A673 (cell line): ENCODE data around the gene SLFN13.

Experiments
- EZH2 ChIP-seq: fragments of 200-600 bp; sonication (generic); IDR thresholded peaks from 2 replicates; pipeline ENCODE4 v1.6.1; 2017; ENCODE audit warnings: borderline replicate concordance, low read depth, mild to moderate bottlenecking, mixed read lengths, antibody characterized with exemption, low read length; ENCODE audit not compliant: poor library complexity, severe bottlenecking
- TF ChIP-seq, protein P1 (sequence below): fragments of 300-800, 200-600 bp; sonication (generic); conservative IDR thresholded peaks from 2 replicates; pipeline ENCODE4 v1.5.1; 2017; ENCODE audit warnings: low read depth, mild to moderate bottlenecking, antibody characterized with exemption, low read length, moderate library complexity, mixed read lengths

GRCh38 chr17:35404360-35404759 is 44.2 kb downstream of the SLFN13 start:
- TF ChIP-seq, protein P1, sequence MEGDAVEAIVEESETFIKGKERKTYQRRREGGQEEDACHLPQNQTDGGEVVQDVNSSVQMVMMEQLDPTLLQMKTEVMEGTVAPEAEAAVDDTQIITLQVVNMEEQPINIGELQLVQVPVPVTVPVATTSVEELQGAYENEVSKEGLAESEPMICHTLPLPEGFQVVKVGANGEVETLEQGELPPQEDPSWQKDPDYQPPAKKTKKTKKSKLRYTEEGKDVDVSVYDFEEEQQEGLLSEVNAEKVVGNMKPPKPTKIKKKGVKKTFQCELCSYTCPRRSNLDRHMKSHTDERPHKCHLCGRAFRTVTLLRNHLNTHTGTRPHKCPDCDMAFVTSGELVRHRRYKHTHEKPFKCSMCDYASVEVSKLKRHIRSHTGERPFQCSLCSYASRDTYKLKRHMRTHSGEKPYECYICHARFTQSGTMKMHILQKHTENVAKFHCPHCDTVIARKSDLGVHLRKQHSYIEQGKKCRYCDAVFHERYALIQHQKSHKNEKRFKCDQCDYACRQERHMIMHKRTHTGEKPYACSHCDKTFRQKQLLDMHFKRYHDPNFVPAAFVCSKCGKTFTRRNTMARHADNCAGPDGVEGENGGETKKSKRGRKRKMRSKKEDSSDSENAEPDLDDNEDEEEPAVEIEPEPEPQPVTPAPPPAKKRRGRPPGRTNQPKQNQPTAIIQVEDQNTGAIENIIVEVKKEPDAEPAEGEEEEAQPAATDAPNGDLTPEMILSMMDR = no peak
- TF ChIP-seq EZH2 = no peak
